Neutrophil (primary cell): ENCODE data around the gene UBE4A.

Experiments
- H3K27ac ChIP-seq: fragments of 200-600 bp; sonication (generic); 2 replicates; pipeline ENCODE4 v1.5.1; 2016; ENCODE audit warnings: mild to moderate bottlenecking, moderate library complexity
- H3K27me3 ChIP-seq: fragments of 200-600 bp; sonication (generic); 2 replicates; pipeline ENCODE4 v1.6.0; 2016; ENCODE audit warnings: mild to moderate bottlenecking
- H3K36me3 ChIP-seq: fragments of 200-600 bp; sonication (generic); 2 replicates; pipeline ENCODE4 v1.5.1; 2017
- H3K4me1 ChIP-seq, 2 experiments: fragments of 200-600 bp in 1 of 2; sonication (generic) in 1 of 2; 1 replicate in 1 of 2; 2 replicates in 1 of 2; pipeline versions ENCODE4 v1.5.1 to v1.6.1; 2013 to 2016; ENCODE audit warnings: low read depth in 1 of 2, low read length in 1 of 2, mild to moderate bottlenecking in 1 of 2, moderate library complexity in 1 of 2; ENCODE audit not compliant: control insufficient read depth in 1 of 2, insufficient read depth in 1 of 2
- H3K4me3 ChIP-seq, 2 experiments: fragments of 200-600 bp in 1 of 2; sonication (generic) in 1 of 2; 1 replicate in 1 of 2; 2 replicates in 1 of 2; pipeline ENCODE4 v1.5.1; 2013 to 2016; ENCODE audit warnings: low read depth in 1 of 2, low read length in 1 of 2, mild to moderate bottlenecking in 1 of 2, moderate library complexity in 1 of 2
- H3K9me3 ChIP-seq: fragments of 200-600 bp; sonication (generic); 2 replicates; pipeline ENCODE4 v1.5.1; 2016
- TF ChIP-seq, protein P1 (sequence below): fragments of 200-600 bp; sonication (generic); IDR thresholded peaks from 2 replicates; pipeline ENCODE4 v1.5.1; 2016; ENCODE audit warnings: antibody characterized with exemption

UBE4A gene

DNA sequence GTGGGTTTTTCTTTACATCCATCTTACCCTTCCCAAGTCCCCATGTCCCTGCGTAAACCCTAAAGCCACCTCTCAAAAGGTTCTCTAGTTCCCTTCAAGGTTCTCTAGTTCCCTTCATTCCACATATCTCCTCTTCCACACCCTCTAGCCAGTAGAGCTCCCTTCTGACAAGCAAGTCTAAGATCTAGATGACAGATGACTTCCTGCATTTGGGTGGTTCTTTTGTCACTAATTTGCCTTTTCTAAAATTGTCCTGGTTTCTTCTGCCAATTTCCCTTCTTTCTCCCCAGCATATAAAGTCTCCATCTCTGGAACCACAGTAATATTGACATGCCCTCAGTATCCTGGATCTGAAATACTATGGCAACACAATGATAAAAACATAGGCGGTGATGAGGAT is 47.1 kb upstream of the UBE4A start:
- TF ChIP-seq, protein P1, sequence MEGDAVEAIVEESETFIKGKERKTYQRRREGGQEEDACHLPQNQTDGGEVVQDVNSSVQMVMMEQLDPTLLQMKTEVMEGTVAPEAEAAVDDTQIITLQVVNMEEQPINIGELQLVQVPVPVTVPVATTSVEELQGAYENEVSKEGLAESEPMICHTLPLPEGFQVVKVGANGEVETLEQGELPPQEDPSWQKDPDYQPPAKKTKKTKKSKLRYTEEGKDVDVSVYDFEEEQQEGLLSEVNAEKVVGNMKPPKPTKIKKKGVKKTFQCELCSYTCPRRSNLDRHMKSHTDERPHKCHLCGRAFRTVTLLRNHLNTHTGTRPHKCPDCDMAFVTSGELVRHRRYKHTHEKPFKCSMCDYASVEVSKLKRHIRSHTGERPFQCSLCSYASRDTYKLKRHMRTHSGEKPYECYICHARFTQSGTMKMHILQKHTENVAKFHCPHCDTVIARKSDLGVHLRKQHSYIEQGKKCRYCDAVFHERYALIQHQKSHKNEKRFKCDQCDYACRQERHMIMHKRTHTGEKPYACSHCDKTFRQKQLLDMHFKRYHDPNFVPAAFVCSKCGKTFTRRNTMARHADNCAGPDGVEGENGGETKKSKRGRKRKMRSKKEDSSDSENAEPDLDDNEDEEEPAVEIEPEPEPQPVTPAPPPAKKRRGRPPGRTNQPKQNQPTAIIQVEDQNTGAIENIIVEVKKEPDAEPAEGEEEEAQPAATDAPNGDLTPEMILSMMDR, result no peak
- no peaks in the 10 kb centered on the region for H3K36me3 ChIP-seq
- peaks cover 9 to 20% of the 10 kb centered on the region in 2 experiments for H3K4me1 ChIP-seq

DNA sequence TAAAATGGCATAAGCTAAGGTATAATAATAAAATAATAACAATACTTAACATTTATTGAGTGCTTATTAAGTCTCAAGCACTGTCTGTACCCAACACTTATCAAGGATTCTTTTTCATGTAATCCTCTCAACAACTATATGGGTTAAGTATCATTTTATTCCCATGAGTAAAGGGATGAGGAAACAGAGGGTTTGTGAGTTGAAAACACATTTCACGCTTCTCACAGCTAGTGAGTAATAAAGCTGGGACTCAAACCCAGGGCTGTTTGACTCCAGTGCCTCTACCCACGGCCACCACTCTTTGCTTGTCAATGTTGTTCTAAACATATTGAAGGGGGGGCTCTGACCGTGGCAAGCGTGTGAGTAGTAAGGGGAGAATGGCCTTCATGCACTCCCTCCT is 46.2 kb upstream of the UBE4A start:
- Histone ChIP-seq H3K9me3 (no peaks in the 10 kb centered on the region), H3K27me3 (peaks cover 49% of the 10 kb centered on the region), H3K4me1 (peaks cover 9 to 23% of the 10 kb centered on the region in 2 experiments), H3K4me3 (no peak overlapping the region), H3K27ac (no peak overlapping the region), H3K36me3 (no peaks in the 10 kb centered on the region)
- TF ChIP-seq, protein P1, result no peak

More for the DNA sequence above, 47.1 kb upstream of the UBE4A start:
- Histone ChIP-seq H3K27me3 (peaks cover 48% of the 10 kb centered on the region), H3K9me3 (no peaks in the 10 kb centered on the region), H3K27ac (no peak overlapping the region), H3K4me3 (no peak overlapping the region)

DNA sequence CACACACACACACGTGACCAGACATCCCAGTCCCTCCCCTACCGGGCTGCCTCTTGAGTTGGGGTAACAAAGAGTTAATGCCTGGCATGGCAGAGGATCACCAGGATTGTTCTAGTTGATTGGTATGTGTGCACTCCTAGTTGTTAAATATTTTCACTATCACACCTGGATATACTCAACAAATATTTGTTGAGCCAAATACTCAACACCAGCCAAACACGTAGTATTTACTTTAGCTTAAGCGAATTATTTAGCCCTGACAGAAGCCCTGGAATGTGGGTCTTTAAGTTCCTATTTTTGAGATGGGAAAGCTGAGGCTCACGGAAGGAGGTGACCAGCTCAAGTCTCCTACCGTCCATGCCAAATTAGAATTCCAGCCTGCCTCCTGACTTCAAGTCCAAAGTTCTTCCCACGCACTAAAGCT is 44.4 kb upstream of the UBE4A start:
- TF ChIP-seq, protein P1, result no peak
- Histone ChIP-seq H3K27ac (no peak overlapping the region), H3K36me3 (no peaks in the 10 kb centered on the region), H3K27me3 (peaks cover 49% of the 10 kb centered on the region), H3K9me3 (no peaks in the 10 kb centered on the region), H3K4me3 (no peak overlapping the region), H3K4me1 (peaks cover 20 to 38% of the 10 kb centered on the region in 2 experiments)

DNA sequence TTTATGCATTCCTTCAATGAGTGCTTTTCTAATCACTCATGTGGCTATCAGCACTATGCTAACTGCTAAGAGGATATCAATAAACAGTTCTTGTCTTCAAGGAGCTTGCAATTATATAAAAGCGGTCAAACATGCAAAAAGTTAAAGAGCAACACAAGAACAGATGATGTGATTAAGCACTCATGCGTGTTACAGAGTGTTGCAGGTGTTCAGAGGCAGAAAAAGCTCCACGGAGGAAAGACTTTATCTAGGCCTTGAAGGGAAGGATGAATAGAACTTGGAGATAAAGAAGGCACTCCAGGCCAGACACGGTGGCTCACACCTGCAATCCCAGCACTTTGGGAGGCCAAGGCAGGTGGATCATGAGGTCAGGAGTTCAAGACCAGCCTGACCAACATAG is 41.3 kb upstream of the UBE4A start:
- no peaks in the 10 kb centered on the region for H3K9me3 ChIP-seq
- peaks cover 20 to 38% of the 10 kb centered on the region in 2 experiments for H3K4me1 ChIP-seq
- no peak overlapping the region for H3K4me3 ChIP-seq
- no peaks in the 10 kb centered on the region for H3K36me3 ChIP-seq
- H3K27me3 ChIP-seq, result peaks cover 40% of the 10 kb centered on the region
- TF ChIP-seq, protein P1, result no peak
- H3K27ac ChIP-seq, result no peak overlapping the region

DNA sequence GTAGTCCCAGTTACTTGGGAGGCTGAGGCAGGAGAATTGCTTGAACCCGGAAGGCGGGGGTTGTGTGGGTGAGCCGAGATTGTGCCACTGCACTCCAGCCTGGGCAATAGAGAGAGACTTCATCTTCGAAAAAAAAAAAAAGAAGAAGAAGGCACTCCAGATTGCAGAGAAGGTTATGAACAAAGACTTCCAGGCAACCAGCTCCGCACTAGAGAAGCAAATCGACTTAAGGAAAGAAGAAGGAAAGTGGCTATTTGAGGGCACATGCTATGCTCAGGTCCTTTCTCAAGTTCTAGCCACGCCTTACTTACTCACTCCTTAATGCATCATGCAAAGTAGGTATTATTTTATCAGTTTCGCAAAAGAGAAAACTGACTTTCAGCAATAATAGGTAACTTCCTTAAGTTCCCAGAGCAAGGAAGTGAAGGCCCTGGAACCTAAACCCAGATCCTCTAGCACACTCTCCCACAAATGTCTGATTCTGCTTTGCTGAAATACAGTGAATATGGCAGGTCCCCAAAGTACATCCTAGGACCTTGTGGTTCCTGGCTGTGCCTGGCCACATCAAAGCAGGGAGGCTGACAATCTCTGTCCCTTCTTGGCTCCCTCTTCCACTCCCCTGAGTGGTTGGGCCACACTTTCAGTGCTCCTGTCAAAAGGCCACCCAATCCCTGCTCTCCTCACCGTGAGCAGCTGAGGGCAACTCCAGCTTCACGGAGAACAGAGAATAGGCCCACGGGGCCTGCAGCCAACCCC is 40.6 kb upstream of the UBE4A start:
- H3K4me3 ChIP-seq, result no peak overlapping the region
- H3K4me1 ChIP-seq, result peaks cover 20 to 38% of the 10 kb centered on the region in 2 experiments

More for the DNA sequence above, 40.6 kb upstream of the UBE4A start:
- peak overlapping the region; percentile 66 for H3K27ac ChIP-seq
- H3K9me3 ChIP-seq, result no peaks in the 10 kb centered on the region
- no peaks in the 10 kb centered on the region for H3K36me3 ChIP-seq
- H3K27me3 ChIP-seq, result peaks cover 36% of the 10 kb centered on the region
- TF ChIP-seq, protein P1, result no peak
